Neural progenitor cell (in vitro differentiated cells): ENCODE measurements around the gene TTC1. TPM values are rescaled to one million over a fixed set of nuclear protein-coding genes. Genes with fewer than 3 reads are reported as not detected.

Source experiments
- DNase-seq: peaks from one replicate; pipeline ENCODE4 v3.0.0-alpha.2; 2016; ENCODE audit warnings: low spot score
- H2AFZ ChIP-seq: fragments of 200-600 bp; sonication (generic); replicated peaks from 2 replicates; pipeline ENCODE4 v1.6.1; 2016; ENCODE audit warnings: antibody characterized with exemption
- H3F3A ChIP-seq: fragments of 200-600 bp; sonication (generic); 2 replicates; pipeline ENCODE4 v1.6.1; 2016; ENCODE audit warnings: antibody characterized with exemption, low read depth
- H3K27ac ChIP-seq: fragments of 200-600 bp; sonication (generic); 2 replicates; pipeline ENCODE4 v1.5.1; 2016; ENCODE audit warnings: mild to moderate bottlenecking
- H3K27me3 ChIP-seq: fragments of 200-600 bp; sonication (generic); 2 replicates; pipeline ENCODE4 v1.6.1; 2016; ENCODE audit warnings: mild to moderate bottlenecking, moderate library complexity
- H3K36me3 ChIP-seq: fragments of 200-600 bp; sonication (generic); 2 replicates; pipeline ENCODE4 v1.5.1; 2016
- H3K4me1 ChIP-seq: fragments of 200-600 bp; sonication (generic); 2 replicates; pipeline ENCODE4 v1.6.1; 2016; ENCODE audit warnings: mixed run types
- H3K4me2 ChIP-seq: fragments of 200-600 bp; sonication (generic); 2 replicates; pipeline ENCODE4 v1.6.1; 2016
- H3K4me3 ChIP-seq: fragments of 200-600 bp; sonication (generic); 2 replicates; pipeline ENCODE4 v1.5.1; 2016
- H3K79me2 ChIP-seq: fragments of 200-600 bp; sonication (generic); 2 replicates; pipeline ENCODE4 v1.6.1; 2016; ENCODE audit warnings: low read depth
- H3K9ac ChIP-seq: fragments of 200-600 bp; sonication (generic); 2 replicates; pipeline ENCODE4 v1.6.1; 2016
- H3K9me3 ChIP-seq: fragments of 200-600 bp; sonication (generic); 2 replicates; pipeline ENCODE4 v1.5.1; 2016; ENCODE audit warnings: low read depth
- H4K20me1 ChIP-seq: fragments of 200-600 bp; sonication (generic); 2 replicates; pipeline ENCODE4 v1.6.1; 2016; ENCODE audit warnings: low read depth
- H3K27ac Mint-ChIP-seq: 3 replicates; pipeline ENCODE4 v1.8.0; 2021; ENCODE audit warnings: mixed read lengths
- H3K27me3 Mint-ChIP-seq: 2 replicates; pipeline ENCODE4 v1.8.0; 2022; ENCODE audit warnings: low read depth, mild to moderate bottlenecking, inconsistent platforms, moderate library complexity, mixed read lengths; ENCODE audit not compliant: insufficient read depth
- H3K36me3 Mint-ChIP-seq: 3 replicates; pipeline ENCODE4 v1.8.0; 2021; ENCODE audit warnings: mixed read lengths
- H3K4me1 Mint-ChIP-seq: 3 replicates; pipeline ENCODE4 v1.8.0; 2021; ENCODE audit warnings: mixed read lengths
- H3K4me3 Mint-ChIP-seq: 3 replicates; pipeline ENCODE4 v1.8.0; 2021; ENCODE audit warnings: mild to moderate bottlenecking, moderate library complexity, mixed read lengths
- H3K9me3 Mint-ChIP-seq: 3 replicates; pipeline ENCODE4 v1.8.0; 2020; ENCODE audit warnings: mixed read lengths
- CTCF ChIP-seq: fragments of 200-600 bp; sonication (generic); IDR thresholded peaks from 2 replicates; pipeline ENCODE4 v1.5.1; 2017; ENCODE audit warnings: antibody characterized with exemption, mild to moderate bottlenecking
- EZH2 ChIP-seq: fragments of 200-600 bp; sonication (generic); IDR thresholded peaks from 2 replicates; pipeline ENCODE4 v1.6.1; 2017; ENCODE audit warnings: antibody characterized with exemption, mild to moderate bottlenecking, moderate library complexity
- EZH2phosphoT487 ChIP-seq: fragments of 200-600 bp; sonication (generic); IDR thresholded peaks from 2 replicates; pipeline ENCODE4 v1.6.1; 2017; ENCODE audit warnings: antibody characterized with exemption
- total RNA-seq: library from RNA; depleted of rRNA; stranded (reverse); fragments of >200 nt; gene quantifications from 2 replicates; pipeline ENCODE4 v1.2.3, GENCODE V29; 2015; ENCODE audit warnings: low replicate concordance

The TTC1 gene
- total RNA-seq, 1 donor from 2014 or later: 50.0 TPM

DNA sequence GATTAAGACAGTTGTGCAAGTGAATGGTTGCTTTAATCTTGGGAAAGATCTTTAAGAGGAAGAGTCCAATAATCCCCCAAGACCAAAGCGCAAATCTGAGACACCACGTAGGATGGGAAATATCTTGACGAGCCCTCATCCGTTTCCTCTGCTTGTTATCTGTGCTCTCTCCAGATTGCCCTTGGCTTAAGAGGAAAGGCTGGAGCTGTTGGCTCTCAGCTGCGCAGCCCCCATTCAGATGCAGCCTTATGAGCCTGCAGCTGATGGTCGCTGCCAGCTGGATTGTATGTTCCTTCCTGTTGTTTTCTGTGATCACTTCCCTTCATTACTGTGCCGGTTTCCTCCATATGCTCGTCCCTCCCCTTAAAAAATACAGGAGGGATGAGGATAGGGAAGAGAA is 62.6 kb downstream of the TTC1 start:
- H3K27ac Mint-ChIP-seq: no peak overlapping the region
- no peaks in the 10 kb centered on the region for H4K20me1 ChIP-seq
- H3K4me2 ChIP-seq: no peak overlapping the region
- no peak overlapping the region for H2AFZ ChIP-seq
- no peaks in the 10 kb centered on the region for H3K9me3 ChIP-seq
- H3K4me1 ChIP-seq: peaks cover 5% of the 10 kb centered on the region
- H3K79me2 ChIP-seq: no peaks in the 10 kb centered on the region
- no peak for DNase-seq
- no peak overlapping the region for H3K4me3 Mint-ChIP-seq
- H3K27ac ChIP-seq: no peak overlapping the region
- H3K4me3 ChIP-seq: no peak overlapping the region
- no peaks in the 10 kb centered on the region for H3K27me3 Mint-ChIP-seq
- no peaks in the 10 kb centered on the region for H3K9me3 Mint-ChIP-seq
- H3K36me3 ChIP-seq: no peaks in the 10 kb centered on the region
- TF ChIP-seq EZH2phosphoT487: no peak
- TF ChIP-seq CTCF: no peak
- TF ChIP-seq EZH2: no peak
- peaks cover 6% of the 10 kb centered on the region for H3F3A ChIP-seq
- peaks cover 6% of the 10 kb centered on the region for H3K36me3 Mint-ChIP-seq
- H3K4me1 Mint-ChIP-seq: peaks cover 7% of the 10 kb centered on the region
- no peak overlapping the region for H3K9ac ChIP-seq
- H3K27me3 ChIP-seq: no peaks in the 10 kb centered on the region

GRCh38 chr5:160071916-160072315 is 63.0 kb downstream of the TTC1 start:
- peaks cover 7% of the 10 kb centered on the region for H3K4me1 Mint-ChIP-seq
- peaks cover 6% of the 10 kb centered on the region for H3K36me3 Mint-ChIP-seq
- H3K9me3 ChIP-seq: no peaks in the 10 kb centered on the region
- no peak overlapping the region for H2AFZ ChIP-seq
- no peak overlapping the region for H3K4me3 ChIP-seq
- H3K4me1 ChIP-seq: peaks cover 5% of the 10 kb centered on the region
- H4K20me1 ChIP-seq: no peaks in the 10 kb centered on the region
- H3K79me2 ChIP-seq: no peaks in the 10 kb centered on the region
- H3K36me3 ChIP-seq: peaks cover under 1% of the 10 kb centered on the region
- H3K27me3 Mint-ChIP-seq: no peaks in the 10 kb centered on the region
- no peak overlapping the region for H3K27ac Mint-ChIP-seq
- no peaks in the 10 kb centered on the region for H3K27me3 ChIP-seq
- H3K9ac ChIP-seq: no peak overlapping the region
- peaks cover 6% of the 10 kb centered on the region for H3F3A ChIP-seq
- no peaks in the 10 kb centered on the region for H3K9me3 Mint-ChIP-seq
- TF ChIP-seq CTCF (no peak), EZH2phosphoT487 (no peak), EZH2 (no peak)
- H3K4me2 ChIP-seq: no peak overlapping the region
- no peak overlapping the region for H3K27ac ChIP-seq
- no peak overlapping the region for H3K4me3 Mint-ChIP-seq
- DNase-seq: no peak

DNA sequence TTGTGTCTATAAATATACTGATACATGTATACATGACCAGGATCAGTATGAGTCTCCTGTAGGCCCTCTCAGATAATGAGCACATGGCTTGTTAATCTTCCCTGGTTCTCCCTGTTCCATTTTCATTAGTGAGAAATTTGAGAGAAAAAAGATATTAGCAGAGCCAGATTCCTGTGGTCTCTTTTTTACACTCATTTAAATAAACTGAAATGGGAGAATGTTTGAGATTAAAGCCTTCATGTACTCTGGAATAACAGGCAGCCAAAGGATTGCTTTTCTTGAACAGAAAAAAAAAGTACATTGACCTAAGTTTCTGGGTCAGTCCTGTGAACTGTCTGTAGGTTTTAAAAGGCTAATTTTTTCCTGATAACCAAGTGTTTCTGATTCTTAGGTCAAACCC is 66.1 kb downstream of the TTC1 start:
- H3K27me3 Mint-ChIP-seq: no peaks in the 10 kb centered on the region

More for the DNA sequence above, 66.1 kb downstream of the TTC1 start:
- no peaks in the 10 kb centered on the region for H4K20me1 ChIP-seq
- H3K27me3 ChIP-seq: no peaks in the 10 kb centered on the region
- no peak overlapping the region for H2AFZ ChIP-seq
- TF ChIP-seq CTCF: no peak
- no peak for TF ChIP-seq EZH2phosphoT487
- no peak for TF ChIP-seq EZH2
- no peak overlapping the region for H3K9ac ChIP-seq
- no peak overlapping the region for H3K4me3 Mint-ChIP-seq
- no peak overlapping the region for H3K4me3 ChIP-seq
- no peaks in the 10 kb centered on the region for H3K9me3 Mint-ChIP-seq
- no peak overlapping the region for H3K4me2 ChIP-seq
- peaks cover 10% of the 10 kb centered on the region for H3K36me3 Mint-ChIP-seq
- no peak overlapping the region for H3K27ac Mint-ChIP-seq
- no peaks in the 10 kb centered on the region for H3F3A ChIP-seq
- no peaks in the 10 kb centered on the region for H3K4me1 ChIP-seq
- H3K27ac ChIP-seq: no peak overlapping the region
- no peaks in the 10 kb centered on the region for H3K9me3 ChIP-seq
- no peaks in the 10 kb centered on the region for H3K79me2 ChIP-seq
- no peak for DNase-seq
- peaks cover 6% of the 10 kb centered on the region for H3K36me3 ChIP-seq
- no peaks in the 10 kb centered on the region for H3K4me1 Mint-ChIP-seq
